HL-60 (cell line): ENCODE results near the gene FAM240A.

Source experiments
- DNase-seq, 2 experiments: peaks; one replicate each; pipeline ENCODE4 v3.0.0-alpha.2; 2010 to 2020; ENCODE audit warnings: low read depth in 1 of 2, low spot score in 1 of 2
- H3K27ac ChIP-seq: fragments of 250-450 bp; sonication (Bioruptor Pico); replicated peaks from 2 replicates; pipeline ENCODE4 v1.5.1; 2020; ENCODE audit warnings: mild to moderate bottlenecking, moderate library complexity
- H3K27me3 ChIP-seq: fragments of 250-450 bp; sonication (Bioruptor Pico); 2 replicates; pipeline ENCODE4 v1.5.1; 2021; ENCODE audit warnings: mild to moderate bottlenecking, moderate library complexity; ENCODE audit not compliant: insufficient read depth, poor library complexity, severe bottlenecking
- H3K4me3 ChIP-seq: replicated peaks from 2 replicates; pipeline ENCODE4 v1.5.1; 2011; ENCODE audit warnings: mild to moderate bottlenecking, control low read depth, low read length; ENCODE audit not compliant: insufficient read depth
- GABPA ChIP-seq: IDR thresholded peaks from 2 replicates; pipeline ENCODE4 v1.6.1; 2012; ENCODE audit warnings: low read depth
- POLR2AphosphoS5 ChIP-seq: IDR thresholded peaks from 2 replicates; pipeline ENCODE4 v1.6.1; 2012; ENCODE audit warnings: low read depth
- SPI1 ChIP-seq: IDR thresholded peaks from 2 replicates; pipeline ENCODE4 v1.6.1; 2012; ENCODE audit warnings: low read depth, mild to moderate bottlenecking, borderline replicate concordance
- TF ChIP-seq, protein P1 (sequence below): IDR thresholded peaks from 2 replicates; pipeline ENCODE4 v1.6.1; 2012; ENCODE audit warnings: low read depth; ENCODE audit not compliant: insufficient replicate concordance
- TF ChIP-seq, protein P2 (sequence below): IDR thresholded peaks from one replicate; pipeline ENCODE4 v1.5.1; 2011; ENCODE audit warnings: low read length, control low read depth, inconsistent platforms; ENCODE audit not compliant: insufficient read depth

FAM240A gene

DNA sequence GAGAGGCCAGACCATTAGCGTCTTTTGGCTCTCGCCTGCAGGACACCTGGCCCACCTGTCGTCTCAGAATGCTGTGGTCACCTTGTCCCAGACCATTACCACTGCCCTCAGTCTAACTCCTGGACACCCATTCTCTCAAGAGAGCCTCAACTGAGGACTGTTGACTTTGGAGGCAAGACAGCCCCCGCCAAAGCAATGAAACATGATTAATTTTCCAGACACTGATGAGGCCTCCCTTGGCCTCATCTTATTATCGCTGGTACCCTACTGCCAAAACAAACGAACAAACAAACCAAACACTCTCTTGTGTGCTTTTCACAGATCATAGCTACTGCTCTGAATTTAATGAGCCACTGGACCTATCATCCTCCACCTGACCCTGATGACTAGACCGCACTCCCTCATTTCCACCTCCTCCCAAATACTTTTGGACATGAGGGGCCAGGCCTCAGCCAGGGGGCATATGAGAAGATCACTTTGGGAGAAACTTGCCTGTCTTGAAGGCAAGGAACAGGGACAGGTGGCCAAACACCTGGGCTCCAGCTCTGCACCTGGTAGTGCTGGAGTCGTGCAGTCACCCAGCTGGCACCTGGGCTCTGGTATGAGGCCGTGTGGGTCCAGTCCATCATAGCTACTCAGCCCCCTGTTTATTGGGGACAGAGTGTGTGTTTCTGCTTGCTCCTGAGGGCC, 53.6 kb downstream of the FAM240A start:
- TF ChIP-seq GABPA, result no peak
- no peak for TF ChIP-seq POLR2AphosphoS5
- TF ChIP-seq SPI1, result no peak
- TF ChIP-seq, protein P1, sequence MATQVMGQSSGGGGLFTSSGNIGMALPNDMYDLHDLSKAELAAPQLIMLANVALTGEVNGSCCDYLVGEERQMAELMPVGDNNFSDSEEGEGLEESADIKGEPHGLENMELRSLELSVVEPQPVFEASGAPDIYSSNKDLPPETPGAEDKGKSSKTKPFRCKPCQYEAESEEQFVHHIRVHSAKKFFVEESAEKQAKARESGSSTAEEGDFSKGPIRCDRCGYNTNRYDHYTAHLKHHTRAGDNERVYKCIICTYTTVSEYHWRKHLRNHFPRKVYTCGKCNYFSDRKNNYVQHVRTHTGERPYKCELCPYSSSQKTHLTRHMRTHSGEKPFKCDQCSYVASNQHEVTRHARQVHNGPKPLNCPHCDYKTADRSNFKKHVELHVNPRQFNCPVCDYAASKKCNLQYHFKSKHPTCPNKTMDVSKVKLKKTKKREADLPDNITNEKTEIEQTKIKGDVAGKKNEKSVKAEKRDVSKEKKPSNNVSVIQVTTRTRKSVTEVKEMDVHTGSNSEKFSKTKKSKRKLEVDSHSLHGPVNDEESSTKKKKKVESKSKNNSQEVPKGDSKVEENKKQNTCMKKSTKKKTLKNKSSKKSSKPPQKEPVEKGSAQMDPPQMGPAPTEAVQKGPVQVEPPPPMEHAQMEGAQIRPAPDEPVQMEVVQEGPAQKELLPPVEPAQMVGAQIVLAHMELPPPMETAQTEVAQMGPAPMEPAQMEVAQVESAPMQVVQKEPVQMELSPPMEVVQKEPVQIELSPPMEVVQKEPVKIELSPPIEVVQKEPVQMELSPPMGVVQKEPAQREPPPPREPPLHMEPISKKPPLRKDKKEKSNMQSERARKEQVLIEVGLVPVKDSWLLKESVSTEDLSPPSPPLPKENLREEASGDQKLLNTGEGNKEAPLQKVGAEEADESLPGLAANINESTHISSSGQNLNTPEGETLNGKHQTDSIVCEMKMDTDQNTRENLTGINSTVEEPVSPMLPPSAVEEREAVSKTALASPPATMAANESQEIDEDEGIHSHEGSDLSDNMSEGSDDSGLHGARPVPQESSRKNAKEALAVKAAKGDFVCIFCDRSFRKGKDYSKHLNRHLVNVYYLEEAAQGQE, result no peak
- TF ChIP-seq, protein P2, sequence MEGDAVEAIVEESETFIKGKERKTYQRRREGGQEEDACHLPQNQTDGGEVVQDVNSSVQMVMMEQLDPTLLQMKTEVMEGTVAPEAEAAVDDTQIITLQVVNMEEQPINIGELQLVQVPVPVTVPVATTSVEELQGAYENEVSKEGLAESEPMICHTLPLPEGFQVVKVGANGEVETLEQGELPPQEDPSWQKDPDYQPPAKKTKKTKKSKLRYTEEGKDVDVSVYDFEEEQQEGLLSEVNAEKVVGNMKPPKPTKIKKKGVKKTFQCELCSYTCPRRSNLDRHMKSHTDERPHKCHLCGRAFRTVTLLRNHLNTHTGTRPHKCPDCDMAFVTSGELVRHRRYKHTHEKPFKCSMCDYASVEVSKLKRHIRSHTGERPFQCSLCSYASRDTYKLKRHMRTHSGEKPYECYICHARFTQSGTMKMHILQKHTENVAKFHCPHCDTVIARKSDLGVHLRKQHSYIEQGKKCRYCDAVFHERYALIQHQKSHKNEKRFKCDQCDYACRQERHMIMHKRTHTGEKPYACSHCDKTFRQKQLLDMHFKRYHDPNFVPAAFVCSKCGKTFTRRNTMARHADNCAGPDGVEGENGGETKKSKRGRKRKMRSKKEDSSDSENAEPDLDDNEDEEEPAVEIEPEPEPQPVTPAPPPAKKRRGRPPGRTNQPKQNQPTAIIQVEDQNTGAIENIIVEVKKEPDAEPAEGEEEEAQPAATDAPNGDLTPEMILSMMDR, result no peak
- H3K27ac ChIP-seq, result no peak overlapping the region
- no peak for DNase-seq
- no peaks in the 10 kb centered on the region for H3K27me3 ChIP-seq
- H3K4me3 ChIP-seq, result no peak overlapping the region

DNA sequence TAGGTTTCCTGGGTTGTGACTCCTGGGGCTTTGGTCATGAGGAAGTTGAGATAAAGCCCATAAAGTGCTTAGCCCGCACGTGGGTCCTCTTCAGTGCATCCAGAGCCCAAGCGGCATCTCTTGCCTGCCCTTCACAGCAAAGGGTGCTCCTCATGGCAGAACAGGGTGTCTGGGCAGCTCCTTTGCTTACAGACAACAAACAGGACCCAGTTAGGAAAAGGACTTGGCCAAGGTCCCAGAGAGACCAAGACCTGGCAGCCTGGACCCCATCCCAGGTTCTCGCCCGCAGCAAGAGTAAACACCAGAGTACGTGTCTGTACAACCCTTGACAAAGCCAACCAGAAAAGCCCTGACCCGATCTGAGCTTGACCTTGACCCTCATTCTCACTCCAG, 54.1 kb downstream of the FAM240A start:
- TF ChIP-seq, protein P1, result no peak
- Histone ChIP-seq H3K27ac (no peak overlapping the region), H3K4me3 (no peak overlapping the region), H3K27me3 (no peaks in the 10 kb centered on the region)
- no peak for DNase-seq

DNA sequence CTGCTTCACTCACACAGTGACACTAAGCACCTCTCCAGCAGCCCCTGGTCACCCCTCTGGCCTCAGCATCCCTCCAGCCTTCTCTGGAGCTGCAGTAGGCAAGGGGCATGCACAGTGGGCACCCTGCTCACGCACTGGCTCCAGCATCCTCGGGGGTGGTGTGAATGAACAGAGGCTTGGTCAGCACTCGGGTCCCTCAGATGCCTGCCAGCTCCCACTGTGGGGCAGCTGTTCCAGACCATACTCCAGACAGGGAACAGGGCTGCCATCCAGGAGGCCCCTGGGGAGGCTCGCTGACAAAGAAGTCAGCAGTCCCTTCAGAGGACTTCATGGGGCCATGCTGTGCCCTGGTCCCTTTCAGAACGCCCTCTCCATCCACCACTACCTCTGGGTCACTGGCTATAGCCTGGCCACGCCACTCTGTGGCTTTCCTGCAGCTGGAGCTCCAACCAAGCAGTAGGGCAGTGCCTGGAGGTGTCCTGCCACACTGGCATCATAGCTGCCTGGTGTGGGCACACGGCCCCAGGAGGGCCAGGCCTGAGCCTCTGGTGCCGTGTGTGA, 54.8 kb downstream of the FAM240A start:
- Histone ChIP-seq H3K4me3 (no peak overlapping the region), H3K27ac (no peak overlapping the region), H3K27me3 (no peaks in the 10 kb centered on the region)
- DNase-seq, result no peak
- TF ChIP-seq POLR2AphosphoS5 (no peak), GABPA (no peak), SPI1 (no peak)
- TF ChIP-seq, protein P2, result no peak
- TF ChIP-seq, protein P1, result no peak
